Measurements from ENCODE around the gene C13orf46. TPM values are rescaled to one million over a fixed set of nuclear protein-coding genes. Genes with fewer than 3 reads are reported as not detected.
A peak's percentile ranks its signal among the peaks of the same experiment; 100 is the strongest.
"Not testable (repeated sequence)": the region's sequence is repeated elsewhere in the genome, so short reads cannot be mapped to it uniquely, and the experiment has no call there.

The C13orf46 gene
- total RNA-seq, 1 donor from 2014 or later, result 0.32 TPM

- ATAC-seq (no peak), DNase-seq (ENCODE audit: missing footprints) (peak; percentile 40)
- intact Hi-C loops (cut with DNase I), result no loop called here
Observed at GRCh38 chr13:113996912-113997745, 23.3 kb upstream of the C13orf46 start.

- ATAC-seq (no peak), DNase-seq (ENCODE audit: missing footprints) (peak; percentile 50)
Observed at GRCh38 chr13:113996081-113996911, 22.4 kb upstream of the C13orf46 start.

GRCh38 chr13:113995051-113995601 lies 21.2 kb upstream of the C13orf46 start:
- intact Hi-C loops (cut with DNase I), result no loop called here
- ATAC-seq (no peak), DNase-seq (ENCODE audit: missing footprints) (peak; percentile 61)

More at GRCh38 chr13:113996081-113996911, 22.4 kb upstream of the C13orf46 start:
- intact Hi-C loops (cut with DNase I), result no loop called here

GRCh38 chr13:113992276-113993005 lies 18.6 kb upstream of the C13orf46 start:
- ATAC-seq (peak; percentile 56), DNase-seq (ENCODE audit: missing footprints) (peak; percentile 55)
- intact Hi-C loops (cut with DNase I), result no loop called here

- peak; percentile 19 for ATAC-seq
- DNase-seq (ENCODE audit: missing footprints), result no peak
- intact Hi-C loops (cut with DNase I), result no loop called here
Observed at GRCh38 chr13:113991676-113992179, 17.9 kb upstream of the C13orf46 start.

- DNase-seq (ENCODE audit: missing footprints), result no peak
- peak; percentile 73 for ATAC-seq
- intact Hi-C loops (cut with DNase I), result no loop called here
Observed at GRCh38 chr13:113991191-113991669, 17.4 kb upstream of the C13orf46 start.

- ATAC-seq (no peak), DNase-seq (ENCODE audit: missing footprints) (peak; percentile 46)
Observed at GRCh38 chr13:113990321-113990837, 16.5 kb upstream of the C13orf46 start.

GRCh38 chr13:113989585-113990300 lies 15.9 kb upstream of the C13orf46 start:
- no peak for ATAC-seq
- peak; percentile 31 for DNase-seq (ENCODE audit: missing footprints)
- intact Hi-C loops (cut with DNase I), result no loop called here

More at GRCh38 chr13:113990321-113990837, 16.5 kb upstream of the C13orf46 start:
- intact Hi-C loops (cut with DNase I), result no loop called here

- ATAC-seq; intact Hi-C loops (cut with DNase I): not testable (repeated sequence)
- DNase-seq (ENCODE audit: missing footprints), result peak; percentile 4
Observed at GRCh38 chr13:113988859-113989258, 15.0 kb upstream of the C13orf46 start.

- intact Hi-C loops (cut with DNase I), result no loop called here
- no peak for ATAC-seq
- DNase-seq (ENCODE audit: missing footprints), result peak; percentile 54
Observed at GRCh38 chr13:113982296-113982661, 8.4 kb upstream of the C13orf46 start.

- intact Hi-C loops (cut with DNase I), result no loop called here
- ATAC-seq, result no peak
- peak; percentile 53 for DNase-seq (ENCODE audit: missing footprints)
Observed at GRCh38 chr13:113981611-113982295, 7.9 kb upstream of the C13orf46 start.

GRCh38 chr13:113981194-113981605 lies 7.3 kb upstream of the C13orf46 start:
- intact Hi-C loops (cut with DNase I), result no loop called here
- ATAC-seq (peak; percentile 59), DNase-seq (ENCODE audit: missing footprints) (peak; percentile 58)

GRCh38 chr13:113980489-113981064 lies 6.7 kb upstream of the C13orf46 start:
- DNase-seq (ENCODE audit: missing footprints), result peak; percentile 28
- ATAC-seq, result peak; percentile 24
- intact Hi-C loops (cut with DNase I), result no loop called here

- no peak for DNase-seq (ENCODE audit: missing footprints)
- intact Hi-C loops (cut with DNase I), result no loop called here
- ATAC-seq, result no peak
Observed at GRCh38 chr13:113979791-113980471, 6.1 kb upstream of the C13orf46 start.

GRCh38 chr13:113978741-113979481 lies 5.0 kb upstream of the C13orf46 start:
- DNase-seq (ENCODE audit: missing footprints), result peak; percentile 68
- ATAC-seq, result no peak
- intact Hi-C loops (cut with DNase I), result no loop called here

Measured in Right ventricle myocardium inferior (tissue), 1 donor.